Suppressor macrophage (primary cell): ENCODE results near the gene ADGRF1.
A peak's percentile ranks its signal among the peaks of the same experiment; 100 is the strongest.

Source experiments
- DNase-seq, 4 experiments: peaks; one replicate each; pipeline ENCODE4 v3.0.0-alpha.2; 2020 to 2022

ADGRF1 gene

GRCh38 chr6:46974786-46975185, 67.3 kb downstream of the ADGRF1 start:
- no peak for DNase-seq

- peak in 1 of 4 experiments; percentile 4 for DNase-seq
These were observed 69.1 kb downstream of the ADGRF1 start for GRCh38 chr6:46973029-46973428.

GRCh38 chr6:46972531-46972930, 69.6 kb downstream of the ADGRF1 start:
- DNase-seq: peak; percentile 52 to 80 (median 68)

- no peak for DNase-seq
These were observed 72.9 kb downstream of the ADGRF1 start for GRCh38 chr6:46969206-46969605.

- no peak for DNase-seq
These were observed 74.2 kb downstream of the ADGRF1 start for GRCh38 chr6:46967826-46968349.

GRCh38 chr6:46964716-46965519, 77.2 kb downstream of the ADGRF1 start:
- DNase-seq: peak in 3 of 4 experiments; percentile 10 to 17 (median 11)

- DNase-seq: no peak
These were observed 78.5 kb downstream of the ADGRF1 start for GRCh38 chr6:46963626-46964025.

GRCh38 chr6:46963039-46963438, 79.1 kb downstream of the ADGRF1 start:
- no peak for DNase-seq

GRCh38 chr6:46961711-46962110, 80.4 kb downstream of the ADGRF1 start:
- peak; percentile 6 to 43 (median 20) for DNase-seq

GRCh38 chr6:46961232-46961631, 80.9 kb downstream of the ADGRF1 start:
- peak; percentile 23 to 64 (median 45) for DNase-seq

- no peak for DNase-seq
These were observed 82.7 kb downstream of the ADGRF1 start for GRCh38 chr6:46959419-46959818.

GRCh38 chr6:46956409-46956808, 85.7 kb downstream of the ADGRF1 start:
- no peak for DNase-seq

GRCh38 chr6:46954837-46955451, 87.2 kb downstream of the ADGRF1 start:
- no peak for DNase-seq

GRCh38 chr6:46953921-46954320, 88.2 kb downstream of the ADGRF1 start:
- DNase-seq: no peak

GRCh38 chr6:46949632-46950280, 92.4 kb downstream of the ADGRF1 start:
- DNase-seq: no peak

- DNase-seq: no peak
These were observed 93.4 kb downstream of the ADGRF1 start for GRCh38 chr6:46948699-46949098.
